SK-N-MC (cell line): Measurements from ENCODE around the gene UNCX.

Experiments used
- EZH2 ChIP-seq: fragments of 200-600 bp; sonication (generic); IDR thresholded peaks from one replicate; pipeline ENCODE4 v1.6.1; 2017; ENCODE audit warnings: antibody characterized with exemption
- FOXP2 ChIP-seq: optimal IDR thresholded peaks from 2 replicates; pipeline ENCODE3; 2011; ENCODE audit warnings: mild to moderate bottlenecking, moderate library complexity; ENCODE audit not compliant: insufficient read depth; ENCODE audit errors: extremely low read length, control extremely low read depth
- POLR2AphosphoS5 ChIP-seq: IDR thresholded peaks from 2 replicates; pipeline ENCODE4 v1.6.1; 2012; ENCODE audit warnings: mild to moderate bottlenecking, low read depth, low read length, borderline replicate concordance

DNA sequence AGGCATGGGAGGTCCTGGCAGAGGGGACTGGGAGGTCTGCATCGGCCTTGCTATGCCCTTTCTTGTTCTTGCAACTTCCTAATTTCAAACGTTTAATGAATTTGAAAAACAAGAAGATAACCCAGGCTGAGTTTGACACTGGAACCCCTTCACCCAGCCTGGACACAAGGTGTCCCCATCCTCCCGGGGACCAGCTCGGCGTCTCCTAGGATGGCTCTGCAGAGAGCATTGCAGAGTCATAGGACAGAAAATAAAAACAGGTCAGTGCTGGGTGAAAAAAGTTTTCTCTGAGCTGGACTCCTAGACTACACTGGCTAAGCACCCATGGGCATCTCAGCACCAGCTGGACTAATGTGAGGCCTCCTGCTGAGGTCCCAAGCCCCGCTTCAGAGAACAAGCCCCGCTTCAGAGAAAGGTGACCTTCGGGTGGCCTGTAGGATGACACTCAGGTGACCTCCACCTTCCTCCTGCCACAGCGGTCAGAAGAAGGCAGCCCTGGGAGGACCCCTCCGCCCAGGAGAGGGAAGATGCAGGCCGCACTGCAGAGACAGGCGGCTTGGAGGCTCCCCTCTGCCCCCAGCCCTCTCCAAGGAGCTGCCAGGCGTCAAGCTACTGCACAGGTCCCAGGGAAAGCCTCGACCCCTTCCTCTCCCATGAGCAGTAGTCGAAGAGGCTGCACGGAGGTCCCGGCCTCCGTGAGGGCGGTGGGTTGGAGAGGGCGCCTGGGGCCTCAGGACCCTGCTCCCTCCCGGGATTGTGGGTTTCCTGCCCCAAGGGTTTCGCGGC, 9.3 kb upstream of the UNCX start:
- TF ChIP-seq POLR2AphosphoS5, result no peak
- TF ChIP-seq EZH2, result no peak
- no peak for TF ChIP-seq FOXP2
